GM12872 (cell line): ENCODE results near the gene NUDCD3.

Source experiments
- CTCF ChIP-seq: IDR thresholded peaks from 3 replicates; pipeline ENCODE4 v1.5.1; 2011; ENCODE audit warnings: low read depth, mild to moderate bottlenecking, low read length, moderate library complexity; ENCODE audit not compliant: insufficient read depth

NUDCD3 gene

GRCh38 chr7:44473295-44473694, 17.2 kb downstream of the NUDCD3 start:
- TF ChIP-seq CTCF, result no peak

- TF ChIP-seq CTCF, result no peak
These were observed 17.6 kb downstream of the NUDCD3 start for GRCh38 chr7:44472843-44473242.

- TF ChIP-seq CTCF, result no peak
These were observed 18.6 kb downstream of the NUDCD3 start for GRCh38 chr7:44471850-44472249.

- no peak for TF ChIP-seq CTCF
These were observed 19.0 kb downstream of the NUDCD3 start for GRCh38 chr7:44471436-44471835.

- TF ChIP-seq CTCF, result no peak
These were observed 19.7 kb downstream of the NUDCD3 start for GRCh38 chr7:44470628-44471245.

- TF ChIP-seq CTCF, result no peak
These were observed 20.4 kb downstream of the NUDCD3 start for GRCh38 chr7:44470135-44470479.

GRCh38 chr7:44469461-44470134, 20.9 kb downstream of the NUDCD3 start:
- no peak for TF ChIP-seq CTCF
